ENCODE results near the gene EXOSC10. TPM values are rescaled to one million over a fixed set of nuclear protein-coding genes. Genes with fewer than 3 reads are reported as not detected.
A peak's percentile ranks its signal among the peaks of the same experiment; 100 is the strongest.

The EXOSC10 gene
- total RNA-seq: 93.5 and 103 TPM in 2 replicates

DNA sequence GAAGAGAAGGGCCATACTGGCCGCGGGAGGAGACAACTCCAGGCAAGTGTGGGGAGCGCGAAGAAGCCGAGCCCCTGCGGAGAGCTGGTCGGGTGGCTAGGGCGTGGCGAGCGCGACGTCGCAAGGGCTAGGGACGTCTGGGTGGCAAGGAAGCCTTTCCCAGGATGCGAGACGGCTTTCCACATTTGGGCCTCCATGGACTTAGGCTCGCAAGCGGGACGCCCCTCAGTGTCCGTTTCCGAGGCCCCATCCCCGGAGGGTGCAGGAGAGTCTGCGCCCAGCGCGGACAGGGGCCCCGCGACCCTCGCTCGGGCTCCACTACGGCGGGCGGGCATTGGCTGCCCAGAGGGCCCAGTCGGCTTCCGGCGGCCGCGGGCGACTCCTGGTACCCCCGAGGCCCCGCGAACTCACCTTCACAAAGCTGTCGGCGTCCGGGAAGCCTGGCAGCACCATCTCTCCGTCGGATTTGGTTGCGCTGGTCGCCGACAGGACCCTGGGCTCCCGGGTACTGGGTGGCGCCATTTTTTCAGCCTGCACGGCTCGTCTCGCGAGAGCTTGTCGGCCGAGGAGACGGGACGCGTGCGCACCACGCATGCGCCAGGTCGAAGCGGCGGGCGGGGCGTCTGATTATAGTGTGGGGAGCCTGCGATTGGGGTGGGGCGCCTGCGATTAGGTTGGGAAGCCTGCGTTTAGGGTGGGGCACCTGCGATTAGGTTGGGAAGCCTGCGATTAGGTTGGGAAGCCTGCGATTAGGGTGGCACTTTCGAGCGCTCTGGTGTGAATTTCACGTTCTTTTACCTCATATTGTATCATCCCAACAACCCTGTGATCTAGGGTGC, at the start of gene EXOSC10:
Gene EXOSC10, minus strand, starts transcription at position 560 of the 839 bp plus-strand sequence. Its CDS starts 38 bp downstream, at position 522.
- H3K9me3 Mint-ChIP-seq: no peaks in the 10 kb centered on the region
- peak within 1 kb of the TSS; percentile 96 for H3K4me3 Mint-ChIP-seq
- H3K27ac Mint-ChIP-seq: peak within 1 kb of the TSS; percentile 96
- H3K4me1 Mint-ChIP-seq (ENCODE audit: low read depth): peaks cover 13% of the 10 kb centered on the region
- DNase-seq (ENCODE audit: low spot score): peak; percentile 96
- H3K27me3 Mint-ChIP-seq (ENCODE audit: insufficient read depth): no peaks in the 10 kb centered on the region
- intact Hi-C loops (cut with micrococcal nuclease): loop anchor here (1.0 kb wide), 5 partner anchors 39 to 543 kb away; partner anchors contain the start of genes MTOR, SRM and TARDBP
- peaks cover 11% of the 10 kb centered on the region for H3K36me3 Mint-ChIP-seq (ENCODE audit: low read depth)

DNA sequence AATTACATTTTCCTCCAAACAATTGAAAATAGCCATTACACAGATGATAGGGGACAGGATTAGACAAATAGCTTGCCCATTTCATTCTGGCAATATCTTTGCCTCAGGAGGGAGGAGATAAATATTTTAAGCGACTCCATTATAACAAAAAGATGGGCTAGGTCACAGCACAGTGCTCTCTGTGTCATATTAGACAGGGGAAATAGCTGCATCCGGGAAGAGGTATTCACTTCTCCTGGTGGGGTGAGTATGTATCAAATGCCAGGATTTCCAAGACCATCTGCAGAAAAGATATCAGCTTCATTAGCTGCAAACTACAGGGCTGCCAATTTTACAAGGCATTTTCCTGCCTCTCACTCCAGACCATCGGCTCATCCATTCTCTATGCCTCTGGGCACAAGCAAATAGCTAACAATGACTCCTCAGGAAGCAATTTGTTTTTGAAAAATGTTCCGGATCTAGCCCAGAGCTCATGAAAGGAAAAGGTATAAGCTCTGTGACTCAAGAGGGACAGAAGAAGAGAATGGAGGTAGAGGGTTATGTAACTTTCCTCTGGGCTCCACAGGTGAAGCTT, 47.6 kb upstream of the EXOSC10 start:
- intact Hi-C loops (cut with micrococcal nuclease): no loop called here
- Mint-ChIP-seq H3K4me1 (ENCODE audit: low read depth) (peaks cover 23% of the 10 kb centered on the region), H3K27ac (no peak overlapping the region), H3K9me3 (no peaks in the 10 kb centered on the region), H3K4me3 (no peak overlapping the region), H3K36me3 (ENCODE audit: low read depth) (peaks cover 43% of the 10 kb centered on the region), H3K27me3 (ENCODE audit: insufficient read depth) (no peaks in the 10 kb centered on the region)
- DNase-seq (ENCODE audit: low spot score): no peak

- Mint-ChIP-seq H3K27ac (no peak overlapping the region), H3K9me3 (no peaks in the 10 kb centered on the region), H3K27me3 (ENCODE audit: insufficient read depth) (no peaks in the 10 kb centered on the region), H3K4me3 (no peak overlapping the region), H3K4me1 (ENCODE audit: low read depth) (peaks cover 23% of the 10 kb centered on the region), H3K36me3 (ENCODE audit: low read depth) (peaks cover 40% of the 10 kb centered on the region)
- intact Hi-C loops (cut with micrococcal nuclease): no loop called here
- no peak for DNase-seq (ENCODE audit: low spot score)
Measured at GRCh38 chr1:11145741-11146140, 46.1 kb upstream of the EXOSC10 start.

GRCh38 chr1:11144570-11145256, 45.0 kb upstream of the EXOSC10 start:
- peak overlapping the region; percentile 89 for H3K27ac Mint-ChIP-seq
- DNase-seq (ENCODE audit: low spot score): no peak
- no peaks in the 10 kb centered on the region for H3K9me3 Mint-ChIP-seq
- intact Hi-C loops (cut with micrococcal nuclease): loop anchor here (1.0 kb wide), 1 partner anchor 83 kb away; no protein-coding TSS in a partner anchor
- no peak overlapping the region for H3K4me3 Mint-ChIP-seq
- peaks cover 23% of the 10 kb centered on the region for H3K4me1 Mint-ChIP-seq (ENCODE audit: low read depth)
- no peaks in the 10 kb centered on the region for H3K27me3 Mint-ChIP-seq (ENCODE audit: insufficient read depth)
- H3K36me3 Mint-ChIP-seq (ENCODE audit: low read depth): peaks cover 40% of the 10 kb centered on the region

GRCh38 chr1:11143907-11144306, 44.2 kb upstream of the EXOSC10 start:
- Mint-ChIP-seq H3K9me3 (no peaks in the 10 kb centered on the region), H3K36me3 (ENCODE audit: low read depth) (peaks cover 31% of the 10 kb centered on the region), H3K4me1 (ENCODE audit: low read depth) (peaks cover 23% of the 10 kb centered on the region), H3K27me3 (ENCODE audit: insufficient read depth) (no peaks in the 10 kb centered on the region), H3K27ac (peak overlapping the region; percentile 89), H3K4me3 (peak overlapping the region; percentile 16)
- intact Hi-C loops (cut with micrococcal nuclease): loop anchor here (1.0 kb wide), 1 partner anchor 83 kb away; no protein-coding TSS in a partner anchor
- no peak for DNase-seq (ENCODE audit: low spot score)

DNA sequence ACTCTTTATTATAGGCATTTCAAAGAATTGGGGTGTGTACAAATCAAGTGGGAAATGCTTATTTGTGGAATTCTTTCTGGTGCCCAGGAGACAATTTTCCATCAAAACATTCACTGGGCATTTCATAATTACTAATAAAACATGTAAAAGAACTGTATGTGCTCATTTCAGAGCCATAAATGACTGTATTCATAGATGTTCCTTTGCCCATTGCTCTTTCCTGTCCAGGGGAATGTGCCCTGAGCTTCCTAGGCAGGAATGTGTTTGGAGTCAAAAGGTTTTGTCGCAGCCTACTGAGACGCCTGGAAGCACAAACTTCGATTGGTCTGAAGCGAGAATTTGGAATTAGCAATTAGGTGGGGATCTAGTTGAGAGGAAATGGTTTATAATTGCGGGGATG, 43.7 kb upstream of the EXOSC10 start:
- peaks cover 23% of the 10 kb centered on the region for H3K4me1 Mint-ChIP-seq (ENCODE audit: low read depth)
- DNase-seq (ENCODE audit: low spot score): no peak
- H3K9me3 Mint-ChIP-seq: no peaks in the 10 kb centered on the region
- no peaks in the 10 kb centered on the region for H3K27me3 Mint-ChIP-seq (ENCODE audit: insufficient read depth)
- intact Hi-C loops (cut with micrococcal nuclease): no loop called here
- peaks cover 33% of the 10 kb centered on the region for H3K36me3 Mint-ChIP-seq (ENCODE audit: low read depth)
- no peak overlapping the region for H3K4me3 Mint-ChIP-seq
- peak overlapping the region; percentile 89 for H3K27ac Mint-ChIP-seq

GRCh38 chr1:11142618-11143391, 43.1 kb upstream of the EXOSC10 start:
- H3K4me3 Mint-ChIP-seq: no peak overlapping the region
- no peaks in the 10 kb centered on the region for H3K27me3 Mint-ChIP-seq (ENCODE audit: insufficient read depth)
- H3K4me1 Mint-ChIP-seq (ENCODE audit: low read depth): peaks cover 23% of the 10 kb centered on the region
- peaks cover 33% of the 10 kb centered on the region for H3K36me3 Mint-ChIP-seq (ENCODE audit: low read depth)
- intact Hi-C loops (cut with micrococcal nuclease): no loop called here
- H3K27ac Mint-ChIP-seq: peak overlapping the region; percentile 59
- no peak for DNase-seq (ENCODE audit: low spot score)
- H3K9me3 Mint-ChIP-seq: no peaks in the 10 kb centered on the region

DNA sequence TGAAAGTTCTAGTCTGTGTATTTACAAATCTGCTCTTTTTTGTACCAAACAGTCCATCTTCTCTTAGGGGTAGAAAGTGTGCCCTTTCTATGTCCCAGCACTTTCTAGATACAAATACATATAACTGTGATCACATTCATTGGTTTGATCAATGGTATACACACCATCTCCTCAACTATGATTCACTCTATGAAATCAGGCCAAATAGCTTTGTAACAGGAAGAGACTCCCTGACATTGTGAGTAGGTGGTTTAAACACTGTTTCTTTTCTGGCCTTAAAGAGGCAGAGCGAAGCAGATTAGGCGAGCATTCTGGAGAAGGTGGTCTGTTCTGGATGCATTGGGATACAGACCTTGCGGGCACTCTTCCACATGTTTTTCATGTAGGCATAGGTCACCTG, 39.3 kb upstream of the EXOSC10 start:
- Mint-ChIP-seq H3K4me1 (ENCODE audit: low read depth) (peaks cover 14% of the 10 kb centered on the region), H3K27me3 (ENCODE audit: insufficient read depth) (no peaks in the 10 kb centered on the region), H3K27ac (peak overlapping the region; percentile 2), H3K4me3 (no peak overlapping the region), H3K9me3 (no peaks in the 10 kb centered on the region), H3K36me3 (ENCODE audit: low read depth) (peaks cover 19% of the 10 kb centered on the region)
- no peak for DNase-seq (ENCODE audit: low spot score)
- intact Hi-C loops (cut with micrococcal nuclease): no loop called here

DNA sequence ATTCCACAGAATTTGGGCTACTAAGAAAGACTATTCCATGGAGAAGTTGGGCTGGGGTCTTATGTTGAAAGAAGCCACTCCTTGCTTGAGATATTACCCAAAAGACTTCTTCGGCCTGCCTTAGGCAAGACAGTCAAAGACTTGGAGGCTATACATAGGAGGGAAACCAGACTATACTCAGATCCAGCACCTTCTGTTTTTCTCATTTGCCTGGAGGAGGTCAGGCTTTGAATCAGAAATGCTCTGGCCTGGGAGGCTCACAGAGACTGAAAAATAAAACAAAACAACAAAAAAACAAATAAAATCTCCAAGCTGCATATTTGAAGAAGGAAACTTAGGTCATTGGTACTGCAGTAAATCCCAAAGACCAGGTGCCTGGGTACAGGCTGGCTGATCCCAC, 38.4 kb upstream of the EXOSC10 start:
- intact Hi-C loops (cut with micrococcal nuclease): no loop called here
- peaks cover 5% of the 10 kb centered on the region for H3K4me1 Mint-ChIP-seq (ENCODE audit: low read depth)
- no peak overlapping the region for H3K27ac Mint-ChIP-seq
- no peak for DNase-seq (ENCODE audit: low spot score)
- H3K9me3 Mint-ChIP-seq: no peaks in the 10 kb centered on the region
- no peaks in the 10 kb centered on the region for H3K27me3 Mint-ChIP-seq (ENCODE audit: insufficient read depth)
- no peak overlapping the region for H3K4me3 Mint-ChIP-seq
- H3K36me3 Mint-ChIP-seq (ENCODE audit: low read depth): peaks cover 11% of the 10 kb centered on the region

GRCh38 chr1:11134898-11135266, 35.2 kb upstream of the EXOSC10 start:
- H3K27ac Mint-ChIP-seq: no peak overlapping the region
- H3K27me3 Mint-ChIP-seq (ENCODE audit: insufficient read depth): no peaks in the 10 kb centered on the region
- H3K4me3 Mint-ChIP-seq: no peak overlapping the region
- DNase-seq (ENCODE audit: low spot score): no peak
- H3K9me3 Mint-ChIP-seq: no peaks in the 10 kb centered on the region
- intact Hi-C loops (cut with micrococcal nuclease): no loop called here
- no peaks in the 10 kb centered on the region for H3K4me1 Mint-ChIP-seq (ENCODE audit: low read depth)
- peaks cover 13% of the 10 kb centered on the region for H3K36me3 Mint-ChIP-seq (ENCODE audit: low read depth)

GRCh38 chr1:11134251-11134897, 34.7 kb upstream of the EXOSC10 start:
- Mint-ChIP-seq H3K9me3 (no peaks in the 10 kb centered on the region), H3K4me1 (ENCODE audit: low read depth) (no peaks in the 10 kb centered on the region), H3K27me3 (ENCODE audit: insufficient read depth) (no peaks in the 10 kb centered on the region), H3K36me3 (ENCODE audit: low read depth) (peaks cover 18% of the 10 kb centered on the region), H3K4me3 (no peak overlapping the region), H3K27ac (no peak overlapping the region)
- intact Hi-C loops (cut with micrococcal nuclease): no loop called here
- DNase-seq (ENCODE audit: low spot score): no peak
